HEK293 (cell line): ENCODE data around the gene TNFAIP8.

Experiments used
- HOXA7 ChIP-seq: sonication (generic); formaldehyde crosslinking; IDR thresholded peaks from 2 replicates; pipeline ENCODE4 v1.8.1; 2022; ENCODE audit warnings: missing genetic modification reagents, borderline replicate concordance
- RBAK ChIP-seq: fragments of 450-650 bp; formaldehyde crosslinking; IDR thresholded peaks from 2 replicates; pipeline ENCODE4 v1.5.1; 2016; ENCODE audit warnings: missing biosample characterization, missing genetic modification characterization
- YY1 ChIP-seq: fragments of 450-650 bp; formaldehyde crosslinking; IDR thresholded peaks from 2 replicates; pipeline ENCODE4 v1.5.1; 2018; ENCODE audit warnings: missing biosample characterization, missing genetic modification characterization
- ZNF433 ChIP-seq: fragments of 450-650 bp; formaldehyde crosslinking; IDR thresholded peaks from 2 replicates; pipeline ENCODE4 v1.5.1; 2016; ENCODE audit warnings: missing biosample characterization, missing genetic modification characterization, low read depth
- TF ChIP-seq, protein P1 (sequence below): fragments of 450-650 bp; formaldehyde crosslinking; IDR thresholded peaks from 2 replicates; pipeline ENCODE4 v1.5.1; 2016; ENCODE audit warnings: missing biosample characterization, missing genetic modification characterization

DNA sequence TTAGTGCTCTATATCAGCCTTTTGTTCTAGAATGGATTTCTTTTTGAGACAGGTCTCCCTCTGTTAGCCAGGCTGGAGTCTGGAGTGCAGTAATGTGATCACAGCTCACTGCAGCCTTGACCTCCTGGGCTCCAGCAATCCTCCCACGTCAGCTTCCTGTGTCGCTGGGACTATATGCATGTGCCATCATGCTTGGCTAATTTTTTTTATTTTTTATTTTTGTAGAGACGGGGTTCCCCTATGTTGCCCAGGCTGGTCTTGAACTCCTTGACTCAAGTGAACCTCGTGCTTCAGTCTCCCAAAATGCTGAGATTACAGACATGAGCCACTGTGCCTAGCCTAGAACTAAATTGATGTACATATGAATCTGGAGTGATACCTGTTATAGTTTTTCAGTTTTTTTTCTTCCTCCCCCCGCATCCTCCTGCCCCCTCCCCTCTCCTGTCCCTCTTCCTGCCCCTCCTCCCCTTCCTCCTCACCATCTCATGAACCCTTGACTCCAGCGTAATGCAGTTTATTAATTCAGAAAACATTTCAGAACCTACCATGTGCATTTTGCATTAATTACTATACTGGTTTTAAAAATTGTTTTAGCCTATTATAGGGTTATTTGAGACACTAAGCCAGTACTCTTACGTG is 37.4 kb upstream of the TNFAIP8 start:
- TF ChIP-seq HOXA7 (no peak), RBAK (tag by site-specific recombination) (no peak), ZNF433 (no peak), YY1 (tag by site-specific recombination) (no peak)
- TF ChIP-seq, protein P1, sequence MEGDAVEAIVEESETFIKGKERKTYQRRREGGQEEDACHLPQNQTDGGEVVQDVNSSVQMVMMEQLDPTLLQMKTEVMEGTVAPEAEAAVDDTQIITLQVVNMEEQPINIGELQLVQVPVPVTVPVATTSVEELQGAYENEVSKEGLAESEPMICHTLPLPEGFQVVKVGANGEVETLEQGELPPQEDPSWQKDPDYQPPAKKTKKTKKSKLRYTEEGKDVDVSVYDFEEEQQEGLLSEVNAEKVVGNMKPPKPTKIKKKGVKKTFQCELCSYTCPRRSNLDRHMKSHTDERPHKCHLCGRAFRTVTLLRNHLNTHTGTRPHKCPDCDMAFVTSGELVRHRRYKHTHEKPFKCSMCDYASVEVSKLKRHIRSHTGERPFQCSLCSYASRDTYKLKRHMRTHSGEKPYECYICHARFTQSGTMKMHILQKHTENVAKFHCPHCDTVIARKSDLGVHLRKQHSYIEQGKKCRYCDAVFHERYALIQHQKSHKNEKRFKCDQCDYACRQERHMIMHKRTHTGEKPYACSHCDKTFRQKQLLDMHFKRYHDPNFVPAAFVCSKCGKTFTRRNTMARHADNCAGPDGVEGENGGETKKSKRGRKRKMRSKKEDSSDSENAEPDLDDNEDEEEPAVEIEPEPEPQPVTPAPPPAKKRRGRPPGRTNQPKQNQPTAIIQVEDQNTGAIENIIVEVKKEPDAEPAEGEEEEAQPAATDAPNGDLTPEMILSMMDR (tag by site-specific recombination), result no peak
